G401 (cell line): ENCODE data around the gene HPS5. TPM values are rescaled to one million over a fixed set of nuclear protein-coding genes. Genes with fewer than 3 reads are reported as not detected.
"Not testable (repeated sequence)": the region's sequence is repeated elsewhere in the genome, so short reads cannot be mapped to it uniquely, and the experiment has no call there.

Experiments used
- DNase-seq: peaks from one replicate; pipeline ENCODE4 v3.0.0-alpha.2; 2015; ENCODE audit warnings: low spot score
- in situ Hi-C: cut with HindIII; loops from 2 replicates; pipeline ENCODE4 v1.10.0; 2016; ENCODE audit warnings: low sequenced_read_pairs, mixed read lengths
- total RNA-seq: library from RNA; depleted of rRNA; stranded (reverse); fragments of >200 nt; shearing (Covaris generic); gene quantifications from 2 replicates; pipeline ENCODE4 v1.2.3, GENCODE V29; 2014; rRNA removed

HPS5 gene
- 26.4 and 33.0 TPM in 2 replicates for total RNA-seq

GRCh38 chr11:18321969-18322711 is at the start of gene HPS5, which contains the start of gene GTF2H1:
HPS5 (minus strand) TSS chr11:18322140; CDS start chr11:18317858, 4,282 bp downstream.
GTF2H1 (plus strand) TSS chr11:18322567; CDS start chr11:18333075, 10,508 bp downstream.
- DNase-seq, result peak; percentile 98
- in situ Hi-C loops, result no loop called here

- in situ Hi-C loops, result no loop called here
- DNase-seq, result no peak
Measured at GRCh38 chr11:18371279-18371678, 49.3 kb upstream of the HPS5 start.

- in situ Hi-C loops, result no loop called here
Measured at GRCh38 chr11:18369398-18369797, 47.5 kb upstream of the HPS5 start.

GRCh38 chr11:18368221-18368620 is 46.3 kb upstream of the HPS5 start:
- DNase-seq, result no peak
- in situ Hi-C loops, result no loop called here

More at GRCh38 chr11:18369398-18369797, 47.5 kb upstream of the HPS5 start:
- DNase-seq, result no peak

- in situ Hi-C loops, result no loop called here
- DNase-seq, result no peak
Measured at GRCh38 chr11:18367431-18367830, 45.5 kb upstream of the HPS5 start.

- no peak for DNase-seq
- in situ Hi-C loops, result no loop called here
Measured at GRCh38 chr11:18366286-18366685, 44.3 kb upstream of the HPS5 start.

GRCh38 chr11:18365741-18366140 is 43.8 kb upstream of the HPS5 start:
- no peak for DNase-seq
- in situ Hi-C loops, result no loop called here

- DNase-seq, result no peak
- in situ Hi-C loops, result no loop called here
Measured at GRCh38 chr11:18364495-18365073, 42.6 kb upstream of the HPS5 start.

- in situ Hi-C loops, result no loop called here
- no peak for DNase-seq
Measured at GRCh38 chr11:18361154-18361553, 39.2 kb upstream of the HPS5 start.

- DNase-seq, result no peak
- in situ Hi-C loops, result no loop called here
Measured at GRCh38 chr11:18358646-18359045, 36.7 kb upstream of the HPS5 start.

GRCh38 chr11:18352581-18352980 is 30.6 kb upstream of the HPS5 start:
- DNase-seq, result no peak
- in situ Hi-C loops, result no loop called here

- no peak for DNase-seq
- in situ Hi-C loops, result no loop called here
Measured at GRCh38 chr11:18347471-18348125, 25.7 kb upstream of the HPS5 start.

GRCh38 chr11:18332891-18333290 is 11.0 kb upstream of the HPS5 start:
- in situ Hi-C loops, result no loop called here
- no peak for DNase-seq

GRCh38 chr11:18332302-18332701 is 10.4 kb upstream of the HPS5 start:
- in situ Hi-C loops, result no loop called here
- DNase-seq, result no peak

GRCh38 chr11:18330921-18331320 is 9.0 kb upstream of the HPS5 start:
- in situ Hi-C loops, result no loop called here
- no peak for DNase-seq

GRCh38 chr11:18329196-18329870 is 7.4 kb upstream of the HPS5 start:
- in situ Hi-C loops, result no loop called here
- DNase-seq, result no peak

- in situ Hi-C loops, result no loop called here
- no peak for DNase-seq
Measured at GRCh38 chr11:18324381-18324780, 2.4 kb upstream of the HPS5 start.

- in situ Hi-C loops, DNase-seq: not testable (repeated sequence)
Measured at GRCh38 chr11:18323881-18324280, 1.9 kb upstream of the HPS5 start.

- in situ Hi-C loops, result no loop called here
- peak; percentile 13 for DNase-seq
Measured at GRCh38 chr11:18322818-18323570, 1.1 kb upstream of the HPS5 start.
